Fibroblast of lung (primary cell): ENCODE data around the gene PPP2CA. TPM values are rescaled to one million over a fixed set of nuclear protein-coding genes. Genes with fewer than 3 reads are reported as not detected.
A peak's percentile ranks its signal among the peaks of the same experiment; 100 is the strongest.

Experiments
- DNase-seq, 2 donors: peaks; one replicate each; pipeline versions ENCODE4 v3.0.0 to v3.0.0-alpha.2; 2010; ENCODE audit warnings: low read depth in 2 of 2
- H2AFZ ChIP-seq: 2 replicates; pipeline ENCODE4 v1.5.1; 2012; ENCODE audit warnings: low read length, control low read depth, inconsistent platforms
- H3K27ac ChIP-seq: 2 replicates; pipeline ENCODE4 v1.5.1; 2011; ENCODE audit warnings: low read length, control low read depth; ENCODE audit not compliant: insufficient read depth
- H3K27me3 ChIP-seq: 2 replicates; pipeline ENCODE4 v1.5.1; 2011; ENCODE audit warnings: mild to moderate bottlenecking, low read length; ENCODE audit not compliant: control insufficient read depth, insufficient read depth
- H3K36me3 ChIP-seq: 2 replicates; pipeline ENCODE4 v1.5.1; 2011; ENCODE audit warnings: low read length; ENCODE audit not compliant: control insufficient read depth, insufficient read depth
- H3K4me1 ChIP-seq: 2 replicates; pipeline ENCODE4 v1.5.1; 2011; ENCODE audit warnings: low read length; ENCODE audit not compliant: control insufficient read depth, insufficient read depth; ENCODE audit errors: extremely low read depth
- H3K4me2 ChIP-seq: 2 replicates; pipeline ENCODE4 v1.5.1; 2011; ENCODE audit warnings: low read length, control low read depth; ENCODE audit not compliant: insufficient read depth; ENCODE audit errors: extremely low read depth
- H3K4me3 ChIP-seq, 4 experiments: fragments of 200-600 bp in 1 of 4; sonication (generic) in 1 of 4; replicated peaks in 1 of 4; 2 replicates each; pipeline ENCODE4 v1.5.1; 2011 to 2016; ENCODE audit warnings: low read length in 4 of 4, low read depth in 3 of 4, mild to moderate bottlenecking in 3 of 4, control low read depth in 2 of 4, inconsistent platforms in 1 of 4, mixed read lengths in 1 of 4; ENCODE audit not compliant: insufficient read depth in 1 of 4; ENCODE audit errors: control extremely low read depth in 1 of 4
- H3K79me2 ChIP-seq: 2 replicates; pipeline ENCODE4 v1.5.1; 2012; ENCODE audit warnings: mild to moderate bottlenecking, low read length, inconsistent platforms; ENCODE audit not compliant: control insufficient read depth, insufficient read depth
- H3K9ac ChIP-seq: 2 replicates; pipeline ENCODE4 v1.5.1; 2011; ENCODE audit warnings: mild to moderate bottlenecking, low read length, control low read depth; ENCODE audit not compliant: insufficient read depth
- H3K9me3 ChIP-seq: 2 replicates; pipeline ENCODE4 v1.5.1; 2012; ENCODE audit warnings: low read depth, low read length; ENCODE audit not compliant: control insufficient read depth, insufficient read depth
- H4K20me1 ChIP-seq: 2 replicates; pipeline ENCODE4 v1.5.1; 2011; ENCODE audit warnings: low read length; ENCODE audit not compliant: control insufficient read depth, insufficient read depth; ENCODE audit errors: extremely low read depth
- CTCF ChIP-seq, 2 donors: IDR thresholded peaks in 1 of 2; conservative IDR thresholded peaks in 1 of 2; 1 replicate in 1 of 2; 2 replicates in 1 of 2; pipeline ENCODE4 v1.5.1; 2011 to 2012; ENCODE audit warnings: low read length in 2 of 2, control low read depth in 1 of 2, inconsistent platforms in 1 of 2, low read depth in 1 of 2, mild to moderate bottlenecking in 1 of 2
- EZH2 ChIP-seq: IDR thresholded peaks from 2 replicates; pipeline ENCODE4 v1.5.1; 2012; ENCODE audit warnings: low read length, control low read depth, mild to moderate bottlenecking; ENCODE audit errors: missing control alignments
- polyA plus RNA-seq, 2 donors: library from polyadenylated mRNA; depleted of rRNA in 1 of 2; stranded (reverse) in 1 of 2; unstranded in 1 of 2; fragments of >200 nt; gene quantifications; 2 replicates each; pipeline ENCODE4 v1.2.1, GENCODE V29; 2011 to 2012; ENCODE audit warnings: missing spikeins in 1 of 2
- total RNA-seq: library from RNA; depleted of rRNA; stranded (reverse); fragments of >200 nt; gene quantifications from 2 replicates; pipeline ENCODE4 v1.2.1, GENCODE V29; 2014

The PPP2CA gene
- total and polyA plus RNA-seq, 2 donors (not counting 1 experiment from before 2014, with no cell fraction given): 58.6 to 191 TPM

- no peak overlapping the region for H3K4me3 ChIP-seq
- H2AFZ ChIP-seq: no peak overlapping the region
- no peaks in the 10 kb centered on the region for H4K20me1 ChIP-seq
- peaks cover 6% of the 10 kb centered on the region for H3K79me2 ChIP-seq
- peaks cover 9% of the 10 kb centered on the region for H3K4me1 ChIP-seq
- H3K9me3 ChIP-seq: no peaks in the 10 kb centered on the region
- no peak overlapping the region for H3K27ac ChIP-seq
- H3K4me2 ChIP-seq: no peak overlapping the region
- no peak for TF ChIP-seq EZH2
- TF ChIP-seq CTCF (conservative IDR thresholded peaks at IDR 0.05 in 1 of 2, IDR thresholded peaks at IDR 0.05 in 1 of 2; ENCODE audit: low read depth in 1 of 2, low read length in 2 of 2): no peak
- H3K36me3 ChIP-seq: peaks cover 8% of the 10 kb centered on the region
- no peak overlapping the region for H3K9ac ChIP-seq
- no peak for DNase-seq
- no peaks in the 10 kb centered on the region for H3K27me3 ChIP-seq
Measured at GRCh38 chr5:134151723-134152122, 74.2 kb downstream of the PPP2CA start.

- Histone ChIP-seq H3K27me3 (no peaks in the 10 kb centered on the region), H3K9me3 (no peaks in the 10 kb centered on the region), H3K4me3 (no peak overlapping the region), H4K20me1 (no peaks in the 10 kb centered on the region), H3K36me3 (peaks cover 12% of the 10 kb centered on the region), H2AFZ (no peak overlapping the region), H3K4me2 (no peak overlapping the region), H3K79me2 (peaks cover 6% of the 10 kb centered on the region), H3K9ac (no peak overlapping the region), H3K4me1 (peaks cover 14% of the 10 kb centered on the region), H3K27ac (no peak overlapping the region)
- peak in 1 of 2 donors; percentile 39 for DNase-seq
- TF ChIP-seq CTCF (conservative IDR thresholded peaks at IDR 0.05 in 1 of 2, IDR thresholded peaks at IDR 0.05 in 1 of 2; ENCODE audit: low read depth in 1 of 2, low read length in 2 of 2): no peak
- no peak for TF ChIP-seq EZH2
Measured at GRCh38 chr5:134149571-134150303, 76.1 kb downstream of the PPP2CA start.

- no peak overlapping the region for H3K27ac ChIP-seq
- no peak overlapping the region for H2AFZ ChIP-seq
- no peak for DNase-seq
- H3K27me3 ChIP-seq: no peaks in the 10 kb centered on the region
- no peak overlapping the region for H3K4me2 ChIP-seq
- H3K9me3 ChIP-seq: no peaks in the 10 kb centered on the region
- H3K4me3 ChIP-seq: no peak overlapping the region
- no peak overlapping the region for H3K9ac ChIP-seq
- peaks cover 6% of the 10 kb centered on the region for H3K79me2 ChIP-seq
- H3K4me1 ChIP-seq: peaks cover 14% of the 10 kb centered on the region
- TF ChIP-seq CTCF (conservative IDR thresholded peaks at IDR 0.05 in 1 of 2, IDR thresholded peaks at IDR 0.05 in 1 of 2; ENCODE audit: low read depth in 1 of 2, low read length in 2 of 2) (no peak), EZH2 (no peak)
- peaks cover 15% of the 10 kb centered on the region for H3K36me3 ChIP-seq
- H4K20me1 ChIP-seq: peaks cover under 1% of the 10 kb centered on the region
Measured at GRCh38 chr5:134148986-134149539, 76.8 kb downstream of the PPP2CA start.
